NCI-H1436 treated with DMSO at 0.1 percent for 48 hours (cell line): ENCODE results near the gene SMCO3.

ENCODE experiments used
- DNase-seq: peaks from one replicate; lab custom pipeline; 2025; lab: John Stamatoyannopoulos, UW

SMCO3 gene

DNA sequence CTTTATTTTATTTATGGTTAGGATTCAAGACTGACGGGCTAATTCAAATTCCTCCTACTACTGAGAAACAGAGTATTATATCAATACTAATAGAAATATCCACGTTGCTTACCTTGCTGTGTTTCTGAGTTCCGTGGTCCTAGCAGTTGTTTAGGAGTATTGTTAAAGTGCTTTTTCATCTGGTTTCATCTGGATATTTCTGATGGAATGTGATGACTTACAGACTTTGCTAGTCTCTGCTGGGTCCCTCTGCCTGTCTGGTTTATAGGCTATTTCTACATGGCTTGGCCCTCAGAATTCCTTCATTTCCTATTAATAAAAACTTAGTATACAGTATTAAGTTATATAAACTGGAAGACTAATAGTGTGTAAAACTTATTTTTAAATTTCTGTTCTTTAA, at the start of gene SMCO3:
TSS of gene SMCO3 (minus strand) at position 169 of the 400 bp plus-strand sequence. CDS start 7,502 bp downstream, outside the sequence.
- no peak for DNase-seq

DNA sequence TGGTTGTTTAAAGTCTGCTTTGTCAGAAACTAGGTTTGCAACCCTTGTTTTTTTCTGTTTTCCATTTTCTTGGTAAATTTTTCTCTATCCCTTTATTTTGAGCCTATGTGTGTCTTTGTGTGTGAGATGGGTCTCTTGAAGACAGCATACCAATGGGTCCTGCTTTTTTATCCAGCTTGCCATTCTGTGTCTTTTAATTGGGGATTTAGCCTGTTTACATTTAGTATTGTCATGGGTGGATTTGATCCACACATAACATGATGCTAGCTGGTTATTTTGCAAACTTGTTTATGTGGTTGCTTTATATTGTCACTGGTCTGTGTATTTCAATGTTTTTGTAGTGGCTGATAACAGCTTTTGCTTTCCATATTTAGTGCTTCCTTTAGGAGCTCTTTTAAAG, 46.5 kb upstream of the SMCO3 start:
- no peak for DNase-seq

DNA sequence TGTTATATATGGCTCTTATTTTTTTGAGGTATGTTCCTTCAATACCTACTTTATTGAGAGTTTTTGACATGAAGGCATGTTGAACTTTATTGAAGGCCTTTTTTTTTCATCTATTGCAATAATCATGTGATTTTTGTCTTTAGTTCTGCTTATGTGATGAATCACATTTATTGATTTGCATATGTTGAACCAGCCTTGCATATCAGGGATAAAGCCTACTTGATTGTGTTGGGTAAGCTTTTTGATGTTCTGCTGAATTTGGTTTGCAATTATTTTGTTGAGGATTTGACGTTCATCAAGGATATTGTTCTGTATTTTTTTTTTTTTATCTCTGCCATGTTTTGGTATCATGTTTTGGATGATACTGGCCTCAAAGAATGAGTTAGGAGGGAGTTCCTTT, 44.5 kb upstream of the SMCO3 start:
- DNase-seq, result no peak

DNA sequence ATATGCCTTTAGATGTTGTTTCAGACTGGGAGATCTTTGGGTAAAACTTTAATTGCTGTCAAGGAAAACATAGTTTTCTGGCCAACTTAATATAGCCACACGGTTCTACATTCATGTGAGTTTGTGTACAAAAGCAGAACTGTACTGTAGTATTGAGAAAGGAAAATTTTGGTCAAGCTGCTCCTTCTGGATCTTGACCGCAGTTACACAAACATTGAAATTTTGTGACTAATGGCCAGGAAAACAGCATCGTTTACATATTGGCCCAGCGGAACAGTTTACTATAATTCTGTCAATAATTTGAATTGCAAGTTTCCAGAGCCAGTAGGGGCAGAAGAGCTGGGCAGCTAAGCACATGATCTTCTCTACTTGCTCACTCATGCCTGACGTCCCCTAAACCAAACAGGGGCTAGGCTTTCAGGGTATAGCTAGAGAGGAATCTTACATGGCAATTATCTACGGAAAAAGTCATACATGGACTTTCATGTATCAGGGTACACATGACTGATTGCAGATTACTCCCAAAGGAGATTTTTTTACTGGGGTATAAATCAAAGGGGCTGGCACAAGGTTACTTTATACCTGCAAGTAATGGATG, 40.7 kb upstream of the SMCO3 start:
- DNase-seq, result no peak

DNA sequence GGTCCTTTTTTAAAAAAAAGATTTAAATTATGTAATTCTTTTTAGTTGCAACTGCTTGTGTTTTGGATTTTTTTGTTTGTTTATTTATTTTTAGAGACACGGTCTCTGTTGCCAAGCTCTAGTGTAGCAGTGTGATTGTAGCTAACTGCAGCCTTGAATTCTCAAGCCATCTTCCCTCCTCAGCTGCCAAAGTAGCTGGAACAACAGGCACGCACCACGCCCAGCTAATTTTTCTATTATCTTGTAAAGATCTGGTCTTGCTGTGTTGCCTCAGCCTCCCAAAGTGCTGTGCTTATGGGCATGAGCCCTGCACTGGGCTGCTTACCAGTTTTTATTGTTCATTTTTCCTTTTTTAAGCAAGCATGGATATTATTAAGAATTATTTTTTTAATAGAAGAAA, 40.0 kb upstream of the SMCO3 start:
- DNase-seq, result no peak

DNA sequence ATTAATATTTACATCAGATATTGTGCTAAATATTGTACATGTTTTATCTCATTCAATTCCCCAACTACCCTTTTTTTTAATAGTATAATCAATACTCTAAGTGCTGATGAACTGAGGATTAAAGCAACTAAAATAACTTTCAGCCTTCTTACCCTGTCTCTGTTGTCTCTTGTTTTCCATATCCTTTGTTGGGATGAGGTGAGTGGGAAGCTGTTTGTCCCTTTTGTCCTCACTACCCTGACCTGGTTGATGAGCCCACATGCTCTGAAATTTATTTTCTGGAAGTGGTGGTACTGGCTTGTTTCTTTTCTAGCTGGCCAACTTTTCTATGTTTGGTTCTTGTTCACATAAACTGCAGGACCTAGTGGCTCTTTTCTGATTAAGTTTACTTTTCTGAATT, 38.9 kb upstream of the SMCO3 start:
- no peak for DNase-seq

DNA sequence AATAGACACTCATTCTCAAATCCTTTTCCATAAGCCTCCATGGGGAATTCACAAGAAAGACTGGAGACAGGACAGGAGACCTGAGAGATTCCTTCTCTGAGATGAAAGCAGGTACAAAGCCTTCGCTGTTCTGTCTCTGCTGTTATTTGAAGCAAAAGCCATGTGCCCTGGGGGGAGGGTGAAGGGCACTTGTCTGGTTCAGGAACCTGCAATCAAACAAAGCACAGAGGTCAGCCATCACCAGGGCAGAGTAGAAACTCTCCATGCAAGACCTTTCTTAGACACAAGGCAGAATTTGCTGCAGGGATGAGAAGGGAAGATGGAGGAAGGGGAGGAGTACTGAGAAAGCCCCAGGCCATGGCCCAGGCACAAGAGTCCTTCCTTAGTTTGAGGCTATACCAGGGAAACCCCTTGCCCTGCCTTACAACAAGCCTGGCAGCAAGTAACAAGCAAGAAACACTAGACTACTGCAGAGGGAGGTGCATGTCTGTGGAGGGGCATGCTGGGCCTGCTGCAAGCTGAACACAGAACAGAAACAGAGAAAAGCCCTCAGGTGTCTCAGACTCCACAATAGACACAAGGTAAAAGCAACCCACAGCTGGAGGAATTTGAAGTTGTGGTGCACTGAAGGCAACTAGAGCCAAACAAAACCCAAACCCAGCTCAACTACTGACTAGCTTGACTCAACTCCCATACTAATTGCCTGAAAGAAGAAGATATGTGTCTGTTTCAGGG, 37.1 kb upstream of the SMCO3 start:
- no peak for DNase-seq

DNA sequence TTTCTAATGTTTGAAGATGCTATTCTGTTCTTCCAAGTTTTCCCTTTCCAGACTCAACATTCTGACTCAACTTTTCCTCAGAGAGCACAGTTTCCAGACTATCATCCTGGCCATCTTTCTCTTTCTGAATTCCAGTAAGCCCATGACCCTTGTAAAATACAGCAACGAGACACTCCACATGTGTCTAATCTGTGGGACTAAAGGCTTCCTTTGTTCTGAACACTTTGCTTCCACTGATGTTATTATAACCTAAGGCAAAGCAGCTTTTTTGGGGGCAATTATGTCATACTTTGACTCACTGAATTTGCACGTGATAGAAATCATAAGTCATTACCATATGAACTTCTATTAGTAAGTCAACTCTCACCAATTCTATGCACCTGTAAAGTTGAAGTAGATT, 35.7 kb upstream of the SMCO3 start:
- no peak for DNase-seq

DNA sequence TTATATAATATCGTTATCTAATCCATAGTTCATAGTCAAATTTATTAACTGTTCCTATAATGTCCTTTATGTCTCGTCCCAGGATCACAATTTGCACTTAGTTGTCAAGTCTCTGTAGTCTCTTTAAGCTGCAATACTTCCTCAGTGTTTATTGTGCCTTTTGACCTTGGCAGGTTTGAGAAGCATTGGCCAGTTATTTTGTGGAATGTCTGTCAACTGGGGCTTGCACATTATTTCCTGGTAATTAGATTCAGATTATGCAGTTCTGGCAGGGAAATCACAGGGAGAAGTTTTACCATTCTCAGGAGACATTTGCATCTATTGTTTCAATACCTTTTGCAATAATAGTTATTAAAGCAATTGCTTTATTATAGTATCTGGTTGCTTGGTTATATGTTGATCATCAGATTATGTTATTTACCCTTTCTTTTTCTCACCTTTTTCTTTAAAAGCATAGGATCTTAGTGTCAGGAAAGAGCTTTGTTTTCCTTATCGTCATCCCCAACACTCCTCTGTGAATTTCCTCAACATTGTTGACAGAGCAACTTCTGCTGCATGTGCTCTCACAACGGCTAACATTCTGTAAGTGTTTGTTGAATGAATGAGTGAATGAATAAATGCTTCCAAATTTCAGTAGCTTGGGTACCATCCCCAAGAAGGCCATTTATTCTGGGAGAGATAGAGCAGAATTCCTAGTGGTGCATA, 33.0 kb upstream of the SMCO3 start:
- no peak for DNase-seq

DNA sequence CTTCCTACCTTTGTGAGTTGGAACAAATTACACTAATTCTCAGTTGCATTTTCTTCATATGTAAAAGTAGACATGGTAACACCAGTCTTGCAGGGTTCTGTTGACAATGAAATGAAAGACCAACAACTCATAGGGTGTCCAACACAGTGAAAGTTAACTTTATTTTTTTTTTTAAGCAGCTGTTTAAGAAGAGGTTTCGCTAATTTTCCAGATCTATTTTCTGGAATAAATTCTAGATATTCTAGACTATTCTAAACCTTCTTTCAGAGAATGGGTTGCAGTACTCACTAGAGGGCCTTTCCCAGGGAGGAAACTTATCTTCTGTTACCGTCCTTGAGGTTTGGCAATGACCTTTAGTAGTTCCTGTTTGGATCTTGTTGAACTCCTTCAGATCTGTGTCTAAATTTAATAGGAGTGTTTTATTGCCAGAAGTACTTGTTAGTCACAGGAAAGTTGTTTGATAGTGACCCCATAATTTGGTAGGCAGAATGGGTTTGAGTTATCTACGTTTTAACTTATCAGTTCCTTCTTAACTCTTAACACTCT, 32.1 kb upstream of the SMCO3 start:
- DNase-seq, result no peak

DNA sequence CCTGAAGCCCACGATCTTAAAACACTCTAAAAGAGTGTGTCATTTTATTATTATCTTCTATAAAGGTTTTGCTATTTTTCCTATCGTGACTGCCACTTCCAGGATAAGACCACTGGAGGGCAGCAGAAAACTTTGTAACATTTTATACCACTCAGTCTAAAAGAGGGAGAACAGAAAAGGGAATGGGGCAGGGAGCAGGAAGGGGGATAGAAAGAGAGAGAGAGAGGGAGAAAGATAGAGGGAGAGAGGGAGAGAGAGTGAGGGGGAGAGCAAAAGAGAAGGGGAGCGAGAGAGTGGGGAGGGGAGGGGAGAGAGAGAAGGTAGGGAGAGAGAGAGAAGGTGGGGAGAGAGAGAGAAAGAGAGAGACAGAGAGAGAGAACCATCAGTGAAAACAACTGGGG, 31.4 kb upstream of the SMCO3 start:
- DNase-seq, result no peak

DNA sequence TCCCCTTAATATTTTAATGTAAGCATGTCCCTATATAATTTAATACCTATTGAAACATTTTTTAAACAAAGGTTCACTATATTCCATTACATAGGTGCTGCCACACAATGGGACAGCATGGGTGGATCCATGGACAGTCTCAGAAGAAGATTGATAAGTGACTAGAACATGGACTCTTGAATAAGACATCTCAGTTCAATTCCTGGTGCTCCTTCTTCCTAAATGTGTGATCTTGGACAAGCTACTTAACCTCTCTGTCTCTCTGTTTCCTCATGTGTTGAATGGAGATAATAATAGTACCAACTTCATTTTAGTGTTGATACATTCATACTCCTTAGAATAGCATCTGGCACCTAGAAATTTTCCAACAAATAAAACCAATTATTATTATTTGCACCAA, 30.4 kb upstream of the SMCO3 start:
- DNase-seq, result no peak

DNA sequence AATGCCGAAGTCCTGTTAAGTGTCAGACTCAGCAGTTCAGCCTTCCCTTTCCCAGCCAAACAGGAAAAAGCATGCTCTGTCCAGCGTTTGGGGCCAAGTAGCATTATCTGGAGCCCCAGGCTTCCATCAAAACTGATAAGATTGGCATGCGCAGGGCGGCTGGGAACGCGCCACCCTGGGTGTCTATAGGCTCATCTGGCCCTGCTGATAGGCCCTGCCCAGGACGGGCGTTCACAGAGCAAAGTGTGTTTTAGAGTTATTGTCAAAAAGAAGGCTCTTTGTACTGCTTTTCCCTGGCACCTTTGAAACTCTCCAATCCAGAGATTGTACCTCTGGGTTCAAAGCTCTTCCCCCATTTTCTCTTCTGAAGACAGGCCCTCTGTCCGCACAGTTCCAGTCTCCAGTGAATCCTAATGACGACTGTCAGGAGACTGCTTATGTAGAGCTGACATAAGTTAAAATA, 29.5 kb upstream of the SMCO3 start, which contains the start of gene ART4:
TSS of gene ART4 (minus strand) at position 102 of the 463 bp plus-strand sequence. CDS start 413 bp downstream, outside the sequence.
- no peak for DNase-seq

DNA sequence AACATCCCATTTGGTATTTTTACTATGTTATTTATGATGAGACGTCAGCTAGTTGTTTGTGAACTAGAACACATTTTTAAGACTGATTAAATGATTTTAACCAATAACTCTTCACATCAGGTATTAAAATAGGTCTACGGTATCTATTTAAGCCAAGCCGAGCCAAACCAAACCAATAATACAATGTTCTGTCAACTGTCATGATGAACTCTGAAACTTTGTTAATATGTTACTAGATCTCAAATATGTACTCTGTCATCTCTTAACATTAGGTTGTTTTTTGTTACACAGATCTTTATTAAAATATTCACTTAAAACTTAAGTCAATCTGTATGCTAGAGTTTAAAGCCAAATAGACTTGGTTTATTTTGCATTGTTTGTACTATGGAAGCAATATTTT, 28.3 kb upstream of the SMCO3 start:
- no peak for DNase-seq

DNA sequence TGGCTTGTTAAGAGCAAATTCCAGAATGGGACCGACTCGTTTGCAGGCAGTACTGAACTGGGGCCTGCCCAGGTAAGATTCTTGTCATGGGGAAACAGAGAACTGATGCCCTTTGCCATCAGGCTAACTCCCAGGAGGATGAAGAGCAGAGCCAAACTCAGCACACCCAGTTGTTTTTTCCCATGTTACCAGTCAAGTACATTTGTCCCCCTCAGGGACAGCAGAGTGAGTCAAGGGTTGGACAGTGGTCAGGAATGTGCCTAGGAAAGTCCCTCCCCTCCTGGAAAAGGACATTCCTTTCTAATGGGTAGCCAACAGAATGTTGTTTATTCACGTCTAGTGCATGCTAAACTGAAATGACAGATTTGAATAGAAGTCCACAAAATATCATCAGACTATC, 27.8 kb upstream of the SMCO3 start:
- no peak for DNase-seq

DNA sequence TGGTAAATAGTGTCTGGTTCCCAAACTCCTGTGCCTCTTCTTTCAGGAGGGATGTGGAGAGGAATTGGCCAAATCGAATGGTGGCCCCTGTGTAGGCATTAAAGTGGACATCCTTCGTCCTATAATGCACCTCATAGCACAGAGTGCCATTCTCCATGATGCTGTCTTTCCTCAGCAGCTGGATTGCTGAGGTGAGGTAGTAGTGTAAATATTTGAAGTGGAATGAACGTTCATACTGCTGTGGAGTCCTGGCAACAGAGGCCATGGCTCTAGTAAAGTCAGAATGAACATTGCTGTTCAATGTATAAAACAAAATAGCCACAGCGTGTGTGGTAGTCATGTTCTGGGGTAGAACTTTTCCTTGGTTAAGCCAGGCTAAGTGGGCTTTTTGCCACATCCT, 26.6 kb upstream of the SMCO3 start:
- DNase-seq, result no peak

DNA sequence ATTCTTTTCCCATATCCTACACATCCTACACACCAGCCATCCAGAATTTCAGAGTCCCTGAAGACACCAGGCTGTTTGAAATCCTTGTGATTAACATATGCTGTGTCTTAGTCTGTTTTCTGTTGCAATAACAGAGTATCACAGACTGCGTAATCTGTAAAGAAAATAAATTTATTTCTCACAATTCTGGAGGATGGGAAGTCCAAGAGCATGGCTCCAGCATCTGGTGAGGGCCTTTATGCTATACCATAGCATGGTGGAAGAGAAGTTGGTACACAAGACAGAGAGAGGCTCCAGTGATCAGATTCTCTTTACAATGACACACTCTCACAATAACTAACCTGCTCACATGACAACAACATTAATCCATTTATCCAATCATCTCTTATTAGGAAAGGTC, 25.3 kb upstream of the SMCO3 start:
- no peak for DNase-seq

DNA sequence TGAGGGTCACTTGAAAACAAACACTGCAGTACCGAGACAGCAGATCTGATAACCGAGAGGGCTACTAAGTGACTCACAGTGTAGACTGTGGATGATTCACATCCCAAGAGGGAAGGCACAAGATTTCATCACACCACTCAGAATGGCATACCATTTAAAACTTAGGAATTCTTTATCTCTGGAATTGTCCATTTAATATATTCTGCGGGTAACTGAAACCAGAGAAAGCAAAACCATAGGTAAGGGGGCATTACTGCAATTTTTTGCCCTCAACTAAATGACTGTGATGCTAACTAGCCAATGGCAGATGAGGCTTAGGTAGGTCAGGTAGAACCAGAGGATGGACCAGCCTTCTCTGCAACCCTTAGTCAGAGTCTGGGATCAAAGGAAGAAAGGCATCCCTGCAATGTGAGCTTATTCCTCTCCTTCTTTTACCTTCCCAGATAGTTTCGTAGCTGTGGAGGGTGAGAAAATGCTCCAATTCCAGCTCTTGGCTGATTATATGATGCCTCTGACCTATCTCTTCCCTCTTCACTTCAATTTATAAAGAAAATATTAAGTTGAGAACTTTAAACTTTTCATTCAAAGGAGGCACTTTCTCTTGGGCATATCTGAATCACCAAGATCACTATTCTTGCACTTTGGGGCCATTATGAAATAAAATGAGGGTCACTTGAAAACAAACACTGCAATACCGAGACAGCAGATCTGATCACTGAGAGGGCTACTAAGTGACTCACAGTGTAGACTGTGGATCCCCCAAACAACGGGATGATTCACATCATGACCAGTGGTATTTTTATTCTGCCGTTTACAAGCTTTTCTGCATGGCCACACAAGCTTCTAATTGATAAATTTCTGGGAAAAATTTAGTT, 22.6 kb upstream of the SMCO3 start:
- DNase-seq, result no peak

DNA sequence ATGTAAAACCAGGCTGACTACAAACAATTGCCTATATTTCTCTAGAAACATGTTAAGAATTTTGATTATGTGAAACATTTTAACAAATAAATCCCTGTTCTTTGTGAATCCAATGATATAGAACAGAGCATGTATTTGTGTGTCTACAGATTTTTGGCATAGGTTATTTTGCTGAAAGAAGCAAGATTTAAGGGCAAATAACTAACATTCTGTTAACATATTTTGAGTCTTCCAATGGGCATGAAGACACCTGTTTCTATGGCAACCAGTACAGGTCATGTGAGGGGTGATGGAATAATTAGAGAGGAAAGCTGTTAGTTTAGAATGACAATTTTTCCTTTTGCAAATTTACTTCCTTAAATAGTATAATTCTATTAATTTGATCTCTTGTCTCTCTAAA, 20.5 kb upstream of the SMCO3 start:
- DNase-seq, result no peak

DNA sequence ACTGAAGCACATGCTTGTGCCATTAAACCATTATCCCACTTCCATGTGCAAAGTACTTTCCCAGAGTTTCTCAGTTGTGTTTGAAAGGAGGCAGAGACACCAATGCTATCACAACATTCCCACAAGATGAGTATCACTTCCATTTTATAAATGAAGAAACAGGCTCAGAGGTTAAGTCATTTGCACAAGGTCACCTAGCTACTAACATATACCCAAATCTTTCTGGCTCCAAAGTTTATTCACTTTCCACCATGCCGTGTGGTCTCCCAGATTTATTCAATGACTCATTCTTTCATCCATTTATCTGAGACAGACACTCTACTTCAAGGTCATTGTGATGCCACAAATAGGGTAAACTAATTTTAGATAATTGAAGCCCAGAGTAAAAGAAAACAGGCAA, 20.0 kb upstream of the SMCO3 start:
- no peak for DNase-seq

DNA sequence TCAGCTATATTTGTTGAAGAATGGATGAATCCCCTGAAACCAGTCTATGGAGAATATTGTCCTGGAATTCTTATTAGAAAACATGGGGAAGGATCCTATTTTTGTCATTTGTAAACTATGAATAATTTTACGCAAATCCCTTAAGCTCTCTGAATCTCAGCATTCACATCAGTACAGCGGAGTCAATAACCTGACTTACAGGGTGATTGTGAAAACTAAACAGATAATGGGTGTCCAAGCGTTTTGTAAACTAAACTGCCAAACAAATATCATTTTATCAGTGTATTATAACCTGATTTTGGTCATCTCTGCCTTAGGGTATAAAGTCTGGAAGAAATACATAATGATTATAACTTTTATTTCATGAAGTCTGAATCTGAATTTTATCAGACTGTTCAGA, 19.4 kb upstream of the SMCO3 start:
- no peak for DNase-seq

DNA sequence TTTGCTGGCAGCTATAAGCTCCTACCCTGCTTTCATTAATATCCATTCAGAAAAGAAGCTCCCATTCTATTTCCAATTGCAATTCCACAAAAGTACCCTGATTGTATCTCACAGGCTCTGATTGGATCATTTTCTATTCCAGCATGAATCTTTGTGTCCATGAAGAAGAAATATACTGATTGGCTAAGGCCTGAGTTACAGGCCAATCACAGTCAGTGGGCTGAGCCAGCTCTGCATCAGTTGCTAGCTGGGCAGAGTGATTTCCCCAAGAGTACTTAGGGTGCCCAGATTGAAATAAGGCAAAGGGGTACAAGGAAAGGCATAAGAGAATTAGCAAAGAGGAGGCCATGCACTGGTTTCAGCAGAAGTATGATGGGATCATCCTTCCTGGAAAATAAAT, 14.9 kb upstream of the SMCO3 start:
- no peak for DNase-seq
